GM15510 (cell line): ENCODE results near the gene ALPI.

Source experiments
- POLR2A ChIP-seq: IDR thresholded peaks from 3 replicates; pipeline ENCODE4 v1.6.1; 2011; ENCODE audit warnings: borderline replicate concordance; ENCODE audit not compliant: insufficient read length; ENCODE audit errors: extremely low read depth

Gene ALPI

DNA sequence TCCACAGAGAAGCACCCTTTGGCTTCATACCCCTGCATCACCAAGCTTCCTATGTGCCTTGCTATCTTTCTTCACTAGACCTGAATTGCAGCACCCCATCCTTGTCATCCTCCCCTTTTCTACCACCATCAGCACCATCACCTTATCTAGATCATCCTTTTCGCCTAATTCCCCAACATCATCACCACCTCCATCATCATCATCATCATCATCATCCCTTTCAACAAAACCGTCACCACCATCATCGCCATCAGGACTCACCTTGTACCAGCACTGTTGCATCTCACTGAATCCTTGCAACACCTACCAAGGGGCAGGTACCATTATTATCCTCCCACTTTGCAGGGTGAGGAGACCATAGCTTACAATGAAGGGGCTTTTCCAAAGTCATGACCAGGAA is 42.5 kb downstream of the ALPI start:
- TF ChIP-seq POLR2A, result no peak

- TF ChIP-seq POLR2A, result no peak
Measured at GRCh38 chr2:232501331-232501771, 45.4 kb downstream of the ALPI start.

DNA sequence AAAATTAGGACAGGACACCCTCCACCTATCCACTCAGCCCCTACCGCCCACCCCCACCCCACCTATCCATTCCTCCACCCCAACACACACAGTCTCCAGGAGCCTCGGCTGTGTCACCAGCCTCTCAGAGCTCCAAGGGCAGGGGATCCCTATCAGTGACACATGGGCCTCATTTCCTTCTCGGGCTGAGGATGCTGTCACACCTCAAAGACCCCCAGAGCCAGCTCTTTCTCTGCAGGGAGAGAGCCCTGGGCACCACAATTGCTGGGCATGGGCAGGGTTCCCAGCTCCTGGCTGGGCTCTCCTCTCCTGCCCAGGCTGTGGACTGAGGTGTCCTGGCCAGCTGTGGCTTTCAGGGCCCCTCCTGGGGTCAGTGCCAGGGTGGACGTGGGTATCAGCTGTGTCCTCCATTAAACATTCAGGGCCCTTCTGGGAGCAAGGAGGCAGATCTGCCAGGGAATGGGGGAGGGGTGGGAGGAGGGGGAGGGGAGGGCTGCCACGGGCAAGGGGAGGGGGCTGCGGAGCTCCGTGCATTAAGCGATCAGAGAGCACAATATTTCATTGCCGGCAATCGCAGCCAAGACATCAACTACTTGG is 45.9 kb downstream of the ALPI start:
- no peak for TF ChIP-seq POLR2A

DNA sequence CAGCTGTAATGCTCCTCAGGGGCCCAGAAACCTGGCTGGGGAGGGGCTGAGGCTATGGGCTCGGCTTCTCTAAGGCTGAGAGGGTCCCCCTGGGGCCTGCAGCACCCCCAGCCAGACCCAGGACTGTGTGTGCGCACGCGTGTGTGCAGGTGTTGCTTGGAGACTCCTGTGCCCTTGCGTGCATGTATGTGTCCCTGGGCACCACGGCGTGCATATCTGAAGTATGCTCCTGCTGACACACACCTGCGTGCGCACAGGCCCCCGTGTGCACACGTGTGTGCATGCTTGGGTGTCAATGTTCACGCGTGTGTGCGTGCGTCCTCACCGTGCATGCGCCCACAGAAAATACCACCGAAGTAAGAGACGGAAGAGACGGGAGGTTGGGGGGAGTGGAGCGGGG is 46.6 kb downstream of the ALPI start:
- TF ChIP-seq POLR2A, result no peak

GRCh38 chr2:232502911-232503808 is 47.2 kb downstream of the ALPI start:
- no peak for TF ChIP-seq POLR2A

DNA sequence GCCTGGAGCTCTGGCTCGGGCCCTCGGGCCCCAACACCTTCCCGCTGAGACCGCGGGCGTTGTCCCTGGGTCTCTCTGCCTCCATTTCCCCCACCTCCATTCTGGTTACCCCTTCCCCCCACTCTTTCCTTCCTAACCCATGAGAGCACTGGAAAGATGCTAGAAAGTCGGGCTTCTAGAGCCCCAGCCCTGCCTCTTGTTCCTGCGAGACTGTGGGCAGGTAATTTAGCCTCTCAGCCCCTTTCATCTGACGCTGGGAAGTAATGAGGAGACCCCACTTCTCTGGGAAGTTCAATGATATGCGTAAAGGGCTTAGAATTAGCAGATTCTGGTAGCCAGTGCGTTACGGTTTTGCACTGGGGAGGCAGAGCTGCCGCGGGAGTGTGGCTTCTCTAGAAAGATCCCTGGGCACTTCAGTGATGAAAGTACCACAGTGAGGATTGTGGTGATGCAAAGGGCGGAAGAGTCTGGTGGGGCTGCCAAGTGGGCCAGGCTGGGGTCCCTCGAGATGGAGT is 47.9 kb downstream of the ALPI start:
- no peak for TF ChIP-seq POLR2A

DNA sequence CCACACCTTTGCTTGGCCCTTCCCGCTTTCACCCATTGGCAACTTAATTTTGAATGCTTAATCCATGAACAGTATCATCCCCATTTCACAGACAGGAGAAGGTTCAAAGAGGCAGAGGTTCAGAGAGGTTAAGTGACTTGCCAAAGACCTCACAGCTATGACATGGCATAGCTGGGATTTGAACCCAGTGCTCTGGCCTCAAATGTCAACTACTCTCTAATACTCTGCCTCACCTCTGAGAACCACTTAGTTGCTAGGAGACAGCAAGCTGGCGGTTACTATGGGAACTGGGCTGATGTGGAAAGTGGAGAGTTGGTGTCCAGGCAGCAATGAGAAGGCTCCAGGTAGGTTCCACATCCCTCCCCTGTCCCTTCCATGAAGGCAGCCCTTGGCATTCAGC is 48.5 kb downstream of the ALPI start:
- no peak for TF ChIP-seq POLR2A

DNA sequence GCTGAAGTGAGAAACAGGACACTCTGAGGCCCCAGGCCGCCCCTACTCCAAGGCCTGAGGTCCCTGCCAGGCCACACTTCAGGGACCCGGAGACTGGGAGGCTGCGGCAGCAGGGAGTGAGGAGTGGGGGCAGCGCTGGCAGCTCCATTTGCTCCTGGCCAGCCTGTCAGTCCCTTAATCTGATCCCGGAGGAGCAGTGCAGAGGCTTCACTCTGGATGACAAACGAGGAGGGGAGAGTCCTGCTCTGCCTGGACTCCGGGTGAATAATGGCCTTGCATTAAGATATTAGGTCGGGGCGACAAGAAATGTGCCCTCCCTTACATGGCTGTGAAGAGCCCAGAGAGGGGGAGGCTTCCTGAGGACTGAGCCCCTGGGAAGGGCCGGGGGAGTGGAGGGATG is 49.9 kb downstream of the ALPI start:
- no peak for TF ChIP-seq POLR2A

GRCh38 chr2:232506709-232507108 is 50.8 kb downstream of the ALPI start:
- no peak for TF ChIP-seq POLR2A

DNA sequence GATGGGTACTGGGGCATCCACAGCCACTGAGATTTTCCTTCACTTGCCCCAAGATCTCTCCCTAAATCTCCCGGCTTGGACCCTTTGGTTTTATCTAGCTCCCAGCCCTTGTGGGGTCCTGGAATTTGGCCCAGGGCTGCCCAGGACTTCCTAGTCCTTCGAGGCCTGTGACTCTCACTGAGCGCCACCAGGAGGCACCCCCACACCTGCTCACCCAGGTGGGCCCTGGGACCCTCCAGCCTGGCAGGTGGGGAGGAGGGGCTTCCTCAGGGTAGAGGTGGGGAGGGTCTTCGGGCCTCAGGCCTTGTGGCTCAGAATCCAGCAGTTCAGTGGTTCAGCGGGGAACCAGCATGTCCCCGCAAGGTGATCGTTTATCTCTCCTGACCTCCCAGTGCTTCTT is 52.3 kb downstream of the ALPI start:
- TF ChIP-seq POLR2A, result no peak
